H1 (cell line): ENCODE results near the gene GNB1L. TPM values are rescaled to one million over a fixed set of nuclear protein-coding genes. Genes with fewer than 3 reads are reported as not detected.

Experiments
- CREB1 ChIP-seq: IDR thresholded peaks from 2 replicates; pipeline ENCODE4 v1.6.1; 2012; ENCODE audit warnings: inconsistent platforms
- NRF1 ChIP-seq: IDR thresholded peaks from 2 replicates; pipeline ENCODE4 v1.6.1; 2011; ENCODE audit warnings: mild to moderate bottlenecking, low read depth, low read length, improper control_type of control experiment
- TCF12 ChIP-seq: IDR thresholded peaks from 2 replicates; pipeline ENCODE4 v1.6.1; 2011; ENCODE audit warnings: low read depth, mild to moderate bottlenecking, low read length
- polyA plus RNA-seq, 7 experiments: library from polyadenylated mRNA; depleted of rRNA in 3 of 7; stranded (reverse) in 5 of 7; unstranded in 2 of 7; fragments of >200 nt in 5 of 7; fragments of 200-250 nt in 2 of 7; gene quantifications; 1 replicate in 5 of 7; 2 replicates in 1 of 7; 4 replicates in 1 of 7; pipeline versions ENCODE4 v1.2.1 to v1.2.3, GENCODE V29; 2011 to 2013; ENCODE audit warnings: missing spikeins in 2 of 7, mixed read lengths in 2 of 7
- total RNA-seq: library from RNA; stranded (reverse); fragmentation: NEBNext Ultra II Directional; extraction: Animal tissue kit (Norgen Biotek cat#: 25700); gene quantifications from 2 replicates; pipeline ENCODE4 v1.2.1, GENCODE V29; 2021

Gene GNB1L
- total and polyA plus RNA-seq, 2 of the 8 experiments (the other 6 are each of a cell fraction or from before 2014, with no cell fraction given): 14.0 to 15.6 TPM

DNA sequence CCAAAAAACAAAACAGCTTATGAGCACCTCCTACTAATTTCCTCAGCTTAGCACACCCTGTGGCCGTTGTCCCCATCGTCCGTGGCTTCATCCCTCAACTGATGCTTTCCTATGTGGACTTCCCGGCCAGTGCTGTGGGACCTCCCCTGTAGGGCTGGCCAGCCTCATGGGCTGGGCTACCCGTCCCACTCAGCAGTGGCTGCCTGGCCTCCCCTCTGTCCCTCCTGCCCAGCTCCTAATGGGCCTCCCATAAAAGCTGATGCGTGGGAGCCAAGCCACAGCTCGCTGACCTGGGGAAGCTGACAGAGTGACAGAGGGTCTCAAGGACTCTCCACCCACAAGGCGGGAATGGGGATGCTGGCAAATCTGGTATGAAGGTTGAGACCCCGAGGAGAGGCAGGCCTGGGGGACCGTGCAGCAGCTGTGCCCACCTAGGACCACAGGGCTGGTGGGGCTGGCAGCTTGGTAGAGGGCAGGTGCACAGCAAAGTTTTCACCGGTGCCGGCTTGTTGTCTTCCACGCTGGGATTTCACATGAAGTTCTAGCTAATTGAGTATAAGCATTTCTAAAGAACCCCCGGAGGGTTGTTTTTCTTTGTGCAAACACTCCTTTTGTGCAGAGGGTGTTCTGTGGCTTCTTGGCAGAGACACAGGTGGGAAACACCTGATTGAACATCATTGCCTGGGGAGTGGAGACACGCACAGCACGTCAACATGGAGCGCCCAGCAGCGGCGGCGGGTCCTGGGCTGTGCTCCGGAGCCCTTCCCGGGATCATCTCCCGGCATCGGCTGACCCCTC is 70.9 kb downstream of the GNB1L start (continued):
- no peak for TF ChIP-seq NRF1
- TF ChIP-seq CREB1: no peak
- no peak for TF ChIP-seq TCF12
